Activated CD4-positive, alpha-beta T cell treated with anti-CD3 and anti-CD28 coated beads, Interleukin-2, amount 50 U/mL, for 1 hour (primary cell): ENCODE data around the gene ETV6.

Source experiments
- DNase-seq: peaks from one replicate; pipeline ENCODE4 v3.0.0-alpha.2; 2020

Gene ETV6

GRCh38 chr12:11812586-11813437 is 163.3 kb downstream of the ETV6 start:
- peak; percentile 9 for DNase-seq

- no peak for DNase-seq
These were observed 164.0 kb downstream of the ETV6 start for GRCh38 chr12:11813438-11813813.

GRCh38 chr12:11814374-11814773 is 164.9 kb downstream of the ETV6 start:
- no peak for DNase-seq

GRCh38 chr12:11815397-11815796 is 165.9 kb downstream of the ETV6 start:
- no peak for DNase-seq

GRCh38 chr12:11819643-11820042 is 170.2 kb downstream of the ETV6 start:
- DNase-seq, result no peak

- DNase-seq, result no peak
These were observed 171.0 kb downstream of the ETV6 start for GRCh38 chr12:11820476-11820875.

GRCh38 chr12:11821386-11822080 is 172.1 kb downstream of the ETV6 start:
- DNase-seq, result no peak

GRCh38 chr12:11822081-11822834 is 172.8 kb downstream of the ETV6 start:
- peak; percentile 39 for DNase-seq

GRCh38 chr12:11823043-11823442 is 173.6 kb downstream of the ETV6 start:
- no peak for DNase-seq

- no peak for DNase-seq
These were observed 174.1 kb downstream of the ETV6 start for GRCh38 chr12:11823593-11823992.

GRCh38 chr12:11824069-11824468 is 174.6 kb downstream of the ETV6 start:
- no peak for DNase-seq

GRCh38 chr12:11824736-11825135 is 175.3 kb downstream of the ETV6 start:
- no peak for DNase-seq

- DNase-seq, result no peak
These were observed 175.8 kb downstream of the ETV6 start for GRCh38 chr12:11825278-11825677.

- DNase-seq, result no peak
These were observed 177.1 kb downstream of the ETV6 start for GRCh38 chr12:11826574-11826973.

GRCh38 chr12:11827091-11828061 is 177.9 kb downstream of the ETV6 start:
- DNase-seq, result no peak

- DNase-seq, result no peak
These were observed 180.3 kb downstream of the ETV6 start for GRCh38 chr12:11829764-11830194.

GRCh38 chr12:11830307-11830801 is 180.9 kb downstream of the ETV6 start:
- DNase-seq, result no peak

- DNase-seq, result no peak
These were observed 182.6 kb downstream of the ETV6 start for GRCh38 chr12:11832093-11832492.

GRCh38 chr12:11833174-11833895 is 183.9 kb downstream of the ETV6 start:
- no peak for DNase-seq

- no peak for DNase-seq
These were observed 184.8 kb downstream of the ETV6 start for GRCh38 chr12:11834104-11834812.

GRCh38 chr12:11834931-11835330 is 185.5 kb downstream of the ETV6 start:
- DNase-seq, result no peak
